Esophagus squamous epithelium (tissue), 4 donors: ENCODE measurements around the gene CARD11.

Source experiments
- POLR2A ChIP-seq, 4 donors: fragments of 450-650 bp; IDR thresholded peaks; one replicate each; pipeline ENCODE4 v1.6.1; 2017; ENCODE audit warnings: antibody characterized with exemption in 4 of 4, mild to moderate bottlenecking in 4 of 4, moderate library complexity in 3 of 4
- TF ChIP-seq, protein P1 (sequence below), 6 experiments: fragments of 450-650 bp in 4 of 6; fragments of 200-600 bp in 2 of 6; sonication (generic) in 2 of 6; IDR thresholded peaks; one replicate each; pipeline ENCODE4 v1.5.1; 2016 to 2019; ENCODE audit warnings: antibody characterized with exemption in 6 of 6, mild to moderate bottlenecking in 4 of 6, moderate library complexity in 4 of 6

DNA sequence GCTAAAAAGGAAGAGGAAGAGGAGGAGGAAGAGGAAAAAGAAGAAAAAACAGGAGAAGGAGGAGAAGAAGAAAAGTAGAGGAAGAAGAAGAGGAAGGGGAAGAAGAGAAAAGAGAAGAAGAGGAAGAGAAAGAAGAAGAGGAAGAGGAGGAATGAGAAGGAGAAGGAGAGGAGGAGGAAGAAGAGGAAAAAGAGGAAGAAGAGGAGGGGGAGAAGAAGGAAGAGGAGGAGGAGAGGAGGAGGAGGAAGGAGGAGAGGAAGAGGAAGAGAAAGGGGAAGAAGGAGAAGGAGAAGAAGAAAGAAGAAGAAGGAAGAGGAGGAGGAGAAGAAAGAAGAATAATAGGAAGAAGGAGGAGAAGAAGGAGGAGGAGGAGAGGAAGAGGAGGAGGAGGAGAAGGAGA, 103.2 kb downstream of the CARD11 start:
- TF ChIP-seq, protein P1, sequence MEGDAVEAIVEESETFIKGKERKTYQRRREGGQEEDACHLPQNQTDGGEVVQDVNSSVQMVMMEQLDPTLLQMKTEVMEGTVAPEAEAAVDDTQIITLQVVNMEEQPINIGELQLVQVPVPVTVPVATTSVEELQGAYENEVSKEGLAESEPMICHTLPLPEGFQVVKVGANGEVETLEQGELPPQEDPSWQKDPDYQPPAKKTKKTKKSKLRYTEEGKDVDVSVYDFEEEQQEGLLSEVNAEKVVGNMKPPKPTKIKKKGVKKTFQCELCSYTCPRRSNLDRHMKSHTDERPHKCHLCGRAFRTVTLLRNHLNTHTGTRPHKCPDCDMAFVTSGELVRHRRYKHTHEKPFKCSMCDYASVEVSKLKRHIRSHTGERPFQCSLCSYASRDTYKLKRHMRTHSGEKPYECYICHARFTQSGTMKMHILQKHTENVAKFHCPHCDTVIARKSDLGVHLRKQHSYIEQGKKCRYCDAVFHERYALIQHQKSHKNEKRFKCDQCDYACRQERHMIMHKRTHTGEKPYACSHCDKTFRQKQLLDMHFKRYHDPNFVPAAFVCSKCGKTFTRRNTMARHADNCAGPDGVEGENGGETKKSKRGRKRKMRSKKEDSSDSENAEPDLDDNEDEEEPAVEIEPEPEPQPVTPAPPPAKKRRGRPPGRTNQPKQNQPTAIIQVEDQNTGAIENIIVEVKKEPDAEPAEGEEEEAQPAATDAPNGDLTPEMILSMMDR (IDR thresholded peaks at IDR 0.05) = no peak
- no peak for TF ChIP-seq POLR2A (IDR thresholded peaks at IDR 0.05)
